GM19452 (cell line): ENCODE measurements around the gene GRIK5.
"Not testable (repeated sequence)": the region's sequence is repeated elsewhere in the genome, so short reads cannot be mapped to it uniquely, and the experiment has no call there.

Experiments used
- ATAC-seq: cut with Tn5 transposase; IDR thresholded peaks from one replicate; pipeline ENCODE4 v1.9.1; 2021; ENCODE audit not compliant: unreplicated experiment

The GRIK5 gene

DNA sequence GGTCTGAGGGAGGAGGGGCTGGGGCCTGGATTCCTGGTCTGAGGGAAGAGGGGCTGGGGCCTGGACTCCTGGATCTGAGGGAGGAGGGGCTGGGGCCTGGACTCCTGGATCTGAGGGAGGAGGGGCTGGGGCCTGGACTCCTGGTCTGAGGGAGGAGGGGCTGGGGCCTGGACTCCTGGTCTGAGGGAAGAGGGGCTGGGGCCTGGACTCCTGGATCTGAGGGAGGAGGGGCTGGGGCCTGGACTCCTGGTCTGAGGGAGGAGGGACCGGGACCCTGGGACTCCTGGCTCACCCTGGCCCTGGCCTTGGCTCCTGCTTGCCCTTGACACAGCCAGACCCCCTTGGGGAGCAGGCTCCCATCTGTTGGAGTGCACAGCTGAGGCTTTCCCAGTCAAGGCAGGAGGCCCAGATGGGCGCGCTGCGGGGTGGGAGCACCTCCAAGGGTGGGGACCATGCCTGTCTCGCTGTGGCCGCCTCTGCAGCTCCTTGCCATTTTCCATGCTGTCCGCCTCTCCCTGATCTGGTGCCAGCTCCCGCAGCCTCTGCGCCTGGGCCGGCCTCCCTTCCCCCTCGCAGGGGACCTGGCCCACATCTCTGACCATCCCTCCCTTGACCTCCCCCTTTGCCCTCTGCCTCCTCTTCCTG, 78.0 kb downstream of the GRIK5 start:
- ATAC-seq = not testable (repeated sequence)

DNA sequence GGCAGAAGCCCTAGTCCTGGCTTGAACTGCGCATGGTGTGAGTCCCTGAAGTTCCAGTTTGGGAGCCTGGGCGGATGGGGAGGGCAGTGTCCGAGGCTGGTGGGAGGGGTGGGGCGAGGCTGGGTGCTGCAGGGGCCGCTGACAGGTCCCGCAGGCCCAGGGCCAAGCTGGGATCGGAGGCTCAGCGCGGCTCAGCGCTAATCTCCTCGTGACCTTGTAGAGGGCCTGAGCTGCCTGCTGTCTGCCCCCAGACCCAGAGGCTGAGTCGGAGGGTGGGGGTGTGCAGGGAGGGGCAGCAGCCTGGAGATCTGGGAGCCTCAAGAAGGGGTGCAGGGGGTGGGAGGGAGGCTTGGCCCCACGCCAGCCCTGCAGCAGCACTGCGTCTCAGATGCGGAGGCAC, 79.0 kb downstream of the GRIK5 start:
- ATAC-seq = no peak

DNA sequence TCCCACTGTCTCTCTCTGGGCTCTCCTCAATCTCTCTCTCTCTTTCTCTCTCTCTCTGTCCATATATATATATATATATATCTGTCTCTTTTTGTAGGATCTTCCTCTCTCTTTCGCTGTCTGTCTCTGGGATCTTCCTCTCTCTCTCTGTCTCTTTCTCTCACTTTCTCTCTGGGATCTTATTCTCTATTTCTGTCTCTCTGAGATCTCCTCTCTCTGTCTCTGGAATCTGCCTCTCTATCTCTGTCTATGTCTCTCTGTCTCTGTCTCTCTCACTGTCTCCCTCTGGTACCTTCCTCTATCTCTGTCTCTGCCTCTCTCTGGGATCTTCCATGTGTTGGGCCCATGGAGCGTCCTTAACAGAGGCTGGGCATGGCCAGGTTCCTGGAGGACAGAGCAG, 79.4 kb downstream of the GRIK5 start:
- ATAC-seq = no peak

DNA sequence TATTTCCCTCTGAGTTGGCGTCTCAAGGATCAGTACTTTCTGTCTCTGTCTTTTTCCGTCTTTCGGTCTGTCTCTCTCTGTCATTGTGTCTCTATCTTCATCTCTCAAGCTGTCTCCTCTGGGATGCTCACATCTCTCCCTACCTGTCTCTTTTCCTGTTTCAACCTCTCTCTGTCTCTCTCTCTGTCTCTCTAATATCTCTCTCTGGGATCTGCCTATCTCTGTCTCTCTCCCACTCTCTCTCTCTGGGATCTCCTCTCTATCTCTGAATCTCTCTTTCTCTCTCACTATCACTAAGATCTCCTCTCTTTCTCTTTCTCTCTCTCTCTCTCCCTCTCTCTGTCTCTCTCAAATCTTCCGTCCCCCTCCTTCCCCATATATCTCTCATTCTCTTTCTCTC, 80.0 kb downstream of the GRIK5 start:
- no peak for ATAC-seq

DNA sequence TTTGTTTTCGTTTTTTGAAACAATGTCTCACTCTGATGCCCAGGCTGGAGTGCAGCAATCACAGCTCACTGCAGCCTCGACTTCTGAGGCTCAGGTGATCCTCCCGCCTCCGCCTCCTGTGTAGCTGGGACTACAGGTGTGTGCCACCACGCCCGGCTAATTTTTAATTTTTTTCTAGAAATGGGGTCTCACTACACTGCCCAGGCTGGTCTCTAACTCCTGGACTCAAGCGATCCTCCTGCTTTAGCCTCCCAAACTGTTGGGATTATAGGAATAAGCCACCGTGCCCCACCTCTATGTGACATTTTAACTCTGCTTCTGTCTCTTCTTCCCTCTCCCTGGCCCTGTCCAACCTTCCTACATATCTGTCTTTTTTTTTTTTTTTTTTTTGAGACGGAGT, 81.1 kb downstream of the GRIK5 start:
- ATAC-seq = no peak

DNA sequence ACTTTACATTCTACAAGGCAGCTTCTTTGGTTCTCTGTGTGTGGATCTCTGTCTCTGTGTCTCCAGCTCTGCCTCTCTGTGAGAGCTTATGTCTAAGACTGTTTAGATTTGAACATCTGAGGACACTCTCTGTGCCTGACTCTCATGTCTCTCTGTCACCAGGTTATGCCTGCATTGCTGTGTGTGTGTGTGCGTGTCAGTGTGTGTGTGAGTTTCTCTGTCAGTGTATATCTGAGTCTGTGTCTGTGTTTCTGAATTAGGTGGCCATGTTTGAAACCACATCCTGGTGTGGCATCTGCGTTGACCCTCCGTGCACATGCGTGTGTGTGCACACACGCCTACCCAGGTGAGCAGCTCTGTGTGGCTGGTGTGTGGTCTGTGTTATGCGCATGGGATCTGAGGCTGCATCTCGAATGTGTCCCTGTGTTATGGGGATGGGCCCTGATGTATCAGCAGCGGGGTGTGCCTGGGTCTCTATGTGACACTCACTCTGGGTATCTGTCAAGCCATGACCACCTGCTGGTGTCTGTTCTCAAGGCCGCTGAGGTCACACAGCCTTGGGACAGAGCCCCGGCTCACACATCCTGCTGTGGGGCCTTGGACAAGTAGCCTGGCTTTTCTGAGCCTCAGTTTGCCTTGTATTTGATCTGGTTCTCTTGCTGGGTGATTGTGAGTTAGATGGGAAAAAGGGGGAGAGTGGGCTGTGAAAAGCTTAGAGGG, 82.7 kb downstream of the GRIK5 start:
- ATAC-seq = no peak

DNA sequence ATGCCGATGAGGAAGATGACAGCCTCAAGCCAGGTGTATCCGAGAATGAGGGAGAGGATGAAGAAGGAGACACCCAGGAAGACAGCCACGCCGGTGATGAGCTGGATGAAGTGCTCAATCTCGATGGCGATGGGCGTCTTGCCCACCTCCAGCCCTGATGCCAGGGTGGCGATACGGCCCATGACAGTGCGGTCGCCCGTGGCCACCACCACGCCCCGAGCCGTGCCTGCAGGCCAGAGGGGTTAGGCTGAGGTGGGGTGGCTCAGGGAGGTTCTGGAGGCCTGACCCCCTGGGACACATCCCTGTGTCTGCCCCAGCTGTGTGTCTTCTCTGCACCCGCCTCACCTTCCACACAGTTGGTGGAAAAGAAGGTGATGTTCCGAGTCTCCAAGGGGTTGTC, 85.0 kb downstream of the GRIK5 start:
- no peak for ATAC-seq

DNA sequence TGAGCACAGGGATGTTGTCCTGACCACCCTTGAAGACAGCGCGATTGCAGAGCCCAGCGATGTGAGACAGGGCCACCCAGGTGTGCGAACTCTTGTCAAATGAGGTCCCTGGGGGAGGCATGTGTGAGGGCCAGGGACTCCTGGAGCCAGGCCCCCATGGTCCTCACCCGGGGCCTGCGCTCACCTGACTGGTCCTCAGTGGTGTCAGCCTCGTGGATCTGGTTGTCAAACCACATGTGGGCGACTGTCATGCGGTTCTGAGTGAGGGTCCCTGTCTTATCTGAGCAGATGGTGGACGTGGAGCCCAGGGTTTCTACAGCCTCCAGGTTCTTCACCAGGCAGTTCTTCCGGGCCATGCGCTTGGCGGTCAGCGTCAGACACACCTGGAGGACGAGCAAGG, 88.3 kb downstream of the GRIK5 start:
- ATAC-seq = no peak

DNA sequence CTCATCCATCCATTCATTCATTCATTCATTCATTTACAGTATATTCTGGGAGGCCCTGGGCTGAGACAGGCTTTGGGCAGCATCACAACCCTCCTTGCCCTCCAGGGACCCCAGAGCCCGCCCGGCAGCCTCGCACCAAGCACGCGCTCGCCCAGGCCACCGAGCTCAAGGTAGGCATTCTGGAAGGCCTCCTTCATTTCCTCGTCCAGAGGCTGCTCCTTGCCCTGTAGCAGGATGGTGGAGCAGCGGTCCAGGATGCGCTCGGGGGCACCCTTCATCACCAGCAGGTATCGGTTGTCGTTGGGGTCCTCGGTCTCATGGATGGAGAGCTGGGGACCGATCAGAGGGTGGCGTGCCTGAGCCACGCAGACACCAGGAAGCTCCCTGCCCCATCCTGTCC, 91.5 kb downstream of the GRIK5 start:
- no peak for ATAC-seq

DNA sequence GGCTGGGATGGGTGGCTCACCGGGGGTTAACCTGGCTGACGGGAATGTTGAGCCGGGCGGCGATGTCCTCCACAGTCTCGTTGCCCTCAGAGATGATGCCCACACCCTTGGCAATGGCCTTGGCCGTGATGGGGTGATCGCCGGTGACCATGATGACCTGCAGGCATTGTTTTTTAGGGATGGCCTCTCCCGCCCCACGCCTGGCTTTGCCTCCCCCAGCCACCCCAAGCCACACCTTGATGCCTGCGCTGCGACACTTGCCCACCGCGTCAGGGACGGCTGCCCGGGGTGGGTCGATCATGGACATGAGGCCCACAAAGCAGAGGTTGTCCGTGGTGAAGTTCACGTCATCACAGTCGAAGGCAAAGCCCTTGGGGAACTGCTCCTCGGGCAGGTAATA, 92.1 kb downstream of the GRIK5 start:
- no peak for ATAC-seq

DNA sequence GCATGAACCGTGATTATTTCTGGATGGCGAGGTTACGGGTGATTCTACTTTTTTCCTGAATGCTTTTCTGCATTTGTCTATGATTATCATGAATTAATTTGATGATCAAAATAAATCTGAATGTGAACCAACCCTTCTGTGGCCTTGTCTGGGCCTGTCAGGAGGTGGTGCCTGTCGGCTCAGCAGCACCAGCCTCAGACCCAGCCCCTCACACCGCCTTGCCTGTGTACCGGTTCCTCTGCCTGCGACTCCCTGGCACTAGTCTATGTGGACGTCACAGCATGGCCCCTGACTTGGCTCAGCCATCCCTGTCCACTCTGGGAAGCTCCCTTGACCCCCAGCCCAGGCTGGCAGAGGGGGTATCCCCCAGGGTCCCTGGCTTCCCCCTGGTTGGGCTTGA, 95.4 kb downstream of the GRIK5 start:
- ATAC-seq = no peak

DNA sequence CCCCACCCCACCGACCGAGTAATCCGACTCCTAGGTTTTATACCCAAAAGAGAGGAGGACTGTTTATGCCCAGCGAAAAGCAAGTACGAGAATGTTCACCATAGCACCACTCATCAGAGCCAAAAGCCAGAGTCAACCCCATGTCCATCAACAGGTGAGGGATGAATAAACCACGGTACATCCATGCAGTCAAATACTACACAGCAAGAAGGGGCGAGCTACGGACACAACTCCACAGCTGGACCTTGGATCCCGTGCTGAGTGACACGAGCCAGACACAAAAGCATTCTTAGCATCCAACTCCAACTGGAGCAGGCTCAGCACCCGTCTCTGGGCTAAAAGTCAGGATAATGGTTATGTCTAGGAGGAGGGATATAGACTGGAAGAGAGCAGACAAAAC, 98.6 kb downstream of the GRIK5 start:
- no peak for ATAC-seq

DNA sequence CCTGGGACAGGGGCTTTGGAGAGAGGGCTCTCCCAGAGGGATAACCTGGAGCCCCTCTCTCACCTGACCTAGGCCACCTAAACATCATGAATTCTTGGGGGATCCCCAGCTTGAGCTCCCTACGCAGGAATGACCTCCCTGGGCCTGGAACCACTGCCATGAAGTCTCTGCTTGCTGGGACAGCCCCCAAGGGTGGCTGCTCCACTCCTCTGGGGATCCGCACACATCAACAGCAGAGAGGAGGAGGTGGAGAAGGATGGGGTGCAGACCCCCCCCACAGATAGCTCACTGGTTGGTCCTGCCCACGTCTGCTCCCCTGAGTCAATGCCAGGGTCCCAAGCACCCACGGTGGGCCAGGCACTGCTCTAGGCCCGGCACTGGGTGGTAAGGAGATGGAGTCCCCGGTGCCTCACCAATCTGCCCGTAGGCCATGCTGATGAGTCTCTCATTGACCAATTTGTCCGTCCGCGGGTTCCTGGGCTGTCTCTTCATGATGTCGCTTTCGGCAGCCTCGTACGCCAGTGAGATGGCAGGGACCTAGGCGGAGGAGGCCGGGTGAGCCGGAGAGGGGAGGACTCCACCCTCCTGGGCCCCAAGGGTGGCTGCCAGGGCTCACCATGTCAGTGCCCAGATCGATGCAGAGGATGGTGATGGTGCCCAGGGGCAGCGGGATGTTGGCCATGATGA, 100.1 kb downstream of the GRIK5 start:
- ATAC-seq = no peak

DNA sequence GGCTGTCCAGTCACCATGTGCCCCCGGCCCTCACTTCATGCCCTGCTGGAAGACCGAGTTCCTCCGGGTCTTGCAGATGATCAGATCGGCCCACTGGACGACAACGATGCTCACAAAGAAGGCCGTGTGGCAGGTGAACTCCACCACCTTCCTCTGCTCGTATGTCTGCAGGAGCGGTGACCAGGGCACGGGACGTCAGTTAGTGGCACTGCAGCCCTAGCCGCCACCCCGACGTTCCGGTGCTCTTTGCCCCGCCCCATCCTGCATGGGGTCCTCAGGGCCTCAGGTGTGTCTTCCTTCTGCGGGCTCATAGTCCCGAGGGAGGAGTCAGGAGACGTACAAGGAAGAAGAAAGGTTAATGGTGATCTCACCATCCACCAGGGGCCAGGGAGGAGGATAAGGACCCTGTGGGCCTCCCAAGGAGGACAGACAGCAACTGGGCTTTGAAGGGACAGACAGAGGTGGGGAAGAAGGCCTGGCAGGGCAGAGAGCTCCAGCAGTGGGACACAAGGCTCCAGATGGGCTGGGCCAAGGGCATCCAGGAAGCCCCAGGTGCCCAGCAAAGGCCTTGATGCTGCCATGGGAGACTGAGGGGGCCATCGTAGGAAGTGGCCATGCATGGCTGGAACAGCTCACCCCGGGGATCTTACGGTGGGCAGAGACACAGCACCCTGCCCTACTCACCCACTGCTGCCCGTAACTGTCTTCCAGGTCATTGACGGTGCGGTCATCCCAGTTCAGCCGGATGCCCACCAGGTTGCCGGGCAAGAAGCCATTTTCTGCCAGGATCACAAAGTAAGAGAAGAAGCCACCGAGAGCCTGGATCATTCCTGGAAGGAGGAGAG, 101.0 kb downstream of the GRIK5 start:
- no peak for ATAC-seq

DNA sequence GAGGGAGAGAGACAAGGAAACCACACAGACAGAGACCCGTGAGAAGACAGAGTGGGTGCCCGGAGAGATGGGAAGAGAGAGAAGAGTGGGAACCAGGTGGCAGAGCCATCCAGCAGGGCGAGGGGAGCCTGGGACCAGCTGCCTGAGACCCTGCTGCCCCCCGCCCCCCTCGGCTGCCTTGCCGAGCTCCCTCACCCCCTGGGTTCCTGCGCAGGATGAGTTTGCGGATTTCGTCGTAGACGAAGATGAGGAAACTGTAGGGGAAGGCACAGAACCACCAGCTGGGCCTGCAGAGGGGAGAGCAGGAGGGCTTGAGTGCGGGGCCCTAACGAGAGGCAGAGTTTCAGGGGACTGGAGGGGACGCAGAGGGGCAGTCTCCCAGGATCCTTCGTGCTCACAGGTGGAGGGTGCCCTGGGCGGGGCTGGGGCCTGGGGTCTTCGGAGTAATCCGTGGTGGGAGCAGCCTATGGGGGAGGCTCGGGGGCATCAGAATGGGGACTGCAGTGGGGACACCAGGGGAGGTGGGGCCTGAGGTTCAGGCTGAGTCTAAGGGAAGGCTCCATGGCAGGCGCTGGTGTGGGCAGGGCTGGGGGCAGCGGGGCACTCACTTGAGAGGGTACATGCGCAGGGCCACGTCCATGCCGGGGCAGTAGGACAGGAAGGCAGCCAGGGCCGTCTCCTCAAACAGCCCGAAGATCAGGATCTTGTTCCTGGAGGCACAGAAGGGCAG, 102.8 kb downstream of the GRIK5 start:
- no peak for ATAC-seq

DNA sequence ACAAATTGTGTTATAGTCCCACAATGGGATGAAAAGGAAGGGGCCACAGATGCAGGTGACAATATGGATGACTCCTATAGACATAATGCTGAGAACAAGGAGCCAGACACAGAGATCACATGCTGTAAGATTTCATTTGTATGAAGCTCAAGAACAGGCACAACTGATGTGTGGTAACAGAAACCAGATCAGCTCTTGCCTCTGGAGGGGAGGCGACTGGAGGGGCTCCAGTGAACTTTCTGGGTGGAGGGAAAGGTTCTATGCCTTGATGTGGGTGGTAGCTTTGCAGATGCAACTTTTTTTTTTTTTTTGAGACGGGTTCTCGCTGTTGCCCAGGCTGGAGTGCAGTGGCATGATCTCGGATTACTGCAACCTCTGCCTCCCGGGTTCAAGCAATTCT, 104.9 kb downstream of the GRIK5 start:
- no peak for ATAC-seq

DNA sequence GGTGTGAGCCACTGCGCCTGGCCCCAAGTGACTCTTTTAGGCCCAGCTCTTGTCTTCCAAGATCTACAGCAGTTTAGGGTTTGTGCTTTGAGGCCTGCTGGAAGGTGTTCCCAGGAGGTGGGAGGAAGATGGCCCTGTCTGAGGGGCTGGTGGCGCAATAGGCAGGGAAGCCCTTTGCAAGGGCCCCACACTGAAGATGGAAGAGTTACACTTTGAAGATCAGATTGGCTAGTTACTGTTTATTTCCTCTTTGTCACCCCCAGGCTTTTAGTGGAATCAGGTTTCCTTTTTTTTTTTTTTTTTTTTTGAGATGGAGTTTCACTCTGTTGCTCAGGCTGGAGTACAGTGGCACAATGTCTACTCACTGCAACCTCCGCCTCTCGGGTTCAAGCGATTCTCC, 109.0 kb downstream of the GRIK5 start:
- no peak for ATAC-seq

DNA sequence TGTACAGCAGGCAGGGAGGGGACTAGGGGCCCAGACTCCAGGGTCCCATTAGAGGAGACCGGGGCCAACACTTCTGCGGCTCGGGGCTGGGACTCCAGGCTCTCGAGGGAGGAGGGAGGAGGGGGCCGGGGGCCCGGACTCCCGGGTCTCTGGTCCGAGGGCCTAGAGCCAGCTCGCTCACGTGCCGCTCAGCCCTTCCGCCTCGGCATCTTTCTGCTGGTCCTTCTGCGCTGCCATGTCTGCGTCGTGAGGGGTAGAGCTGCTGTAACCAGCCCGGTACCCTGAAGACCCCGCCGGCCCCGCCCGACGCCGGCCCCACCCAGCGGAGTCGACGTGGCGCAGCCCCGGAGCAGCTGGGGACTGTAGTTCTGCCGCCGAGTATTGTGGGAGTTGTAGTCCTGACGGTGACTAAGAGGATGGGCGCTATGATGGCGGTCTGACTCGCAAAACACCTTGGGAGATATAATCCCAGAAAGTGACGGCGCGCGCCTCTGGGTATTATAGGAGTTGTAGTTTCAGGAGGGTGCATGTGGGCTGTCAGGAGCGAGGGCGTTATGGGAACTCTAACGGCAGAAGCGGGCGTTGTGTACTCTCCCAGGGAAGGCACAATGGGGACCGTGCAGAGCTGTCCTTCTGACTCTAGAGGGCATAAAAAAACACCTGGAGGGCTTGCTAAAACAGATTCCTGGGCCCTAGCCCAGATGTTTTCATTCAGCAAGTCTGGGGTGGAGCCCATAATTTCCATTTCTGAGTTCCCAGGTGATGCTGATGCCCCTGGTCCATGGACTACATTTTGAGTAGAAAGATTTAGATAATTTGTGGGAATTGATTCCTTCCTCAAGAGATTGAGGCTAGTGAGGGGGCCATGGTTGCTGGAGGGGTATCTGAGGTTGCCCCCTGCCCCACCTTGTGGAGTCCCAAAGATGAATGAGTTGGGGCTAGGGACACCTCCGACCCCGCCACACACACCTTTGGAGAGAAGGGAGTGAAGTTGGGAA, 110.7 kb downstream of the GRIK5 start, which contains the start of gene RABAC1:
RABAC1 (minus strand) TSS at position 266 of the 998 bp plus-strand sequence; CDS start at position 237, 29 bp downstream.
- ATAC-seq = peak; percentile 87

DNA sequence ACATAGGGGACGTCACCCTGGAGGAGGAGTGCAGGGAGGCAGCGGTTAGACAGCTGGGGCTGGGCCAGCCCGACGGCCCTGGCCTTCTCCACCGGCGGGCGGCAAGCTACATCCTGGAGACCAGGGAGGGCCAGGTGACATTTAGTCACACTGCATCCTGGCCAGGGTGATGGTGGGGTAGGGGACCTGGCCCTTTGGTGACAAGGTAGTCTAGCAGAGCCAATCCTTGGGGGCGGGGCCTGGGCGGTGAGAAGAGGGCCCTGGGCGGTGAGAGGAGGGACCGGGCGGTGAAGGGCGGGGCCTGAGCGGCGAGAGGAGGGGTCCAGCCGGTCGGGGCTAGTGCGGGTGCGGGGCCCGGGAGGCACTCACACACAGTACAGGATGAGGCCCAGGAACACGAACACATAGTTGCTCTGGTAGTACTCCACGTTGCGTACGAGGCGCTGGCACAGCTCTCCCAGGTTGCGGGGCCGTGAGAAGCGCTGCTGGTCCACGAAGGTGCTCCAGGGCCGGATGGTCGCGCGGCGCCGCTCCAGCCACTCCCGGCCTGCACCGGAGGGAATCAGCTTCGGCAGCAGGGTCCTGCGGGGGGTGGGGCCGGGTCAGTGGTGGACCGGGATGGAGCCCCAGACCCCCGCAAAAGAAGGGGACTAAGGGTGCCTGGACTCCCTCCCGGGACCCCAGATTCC, 111.5 kb downstream of the GRIK5 start:
- no peak for ATAC-seq
